Measurements from ENCODE around the gene RAB31.

Gene RAB31

GRCh38 chr18:9810299-9810698 is 102.2 kb downstream of the RAB31 start:
- Histone ChIP-seq H3K4me3 (ENCODE audit: low read depth in 1 of 2, low read length in 2 of 2) (no peak overlapping the region), H3K4me2 (ENCODE audit: insufficient read depth, low read length) (no peak overlapping the region), H3K27me3 (ENCODE audit: insufficient read depth, low read length, poor library complexity) (peaks cover 5% of the 10 kb centered on the region), H2AFZ (ENCODE audit: low read depth, low read length) (no peak overlapping the region), H3K27ac (ENCODE audit: low read length) (no peak overlapping the region), H3K9ac (ENCODE audit: low read depth, low read length) (no peak overlapping the region), H3K79me2 (ENCODE audit: insufficient read depth, low read length) (no peaks in the 10 kb centered on the region), H3K36me3 (ENCODE audit: insufficient read depth, low read length) (no peaks in the 10 kb centered on the region), H3K4me1 (ENCODE audit: insufficient read depth, low read length) (no peaks in the 10 kb centered on the region), H3K9me3 (ENCODE audit: insufficient read depth, low read length, severe bottlenecking) (peaks cover 2% of the 10 kb centered on the region), H4K20me1 (ENCODE audit: insufficient read depth, low read length) (no peaks in the 10 kb centered on the region)
- no peak for ATAC-seq (ENCODE audit: insufficient read depth, low read depth)
- DNase-seq, result no peak
- no peak for TF ChIP-seq EZH2 (IDR thresholded peaks at IDR 0.05; ENCODE audit: borderline replicate concordance, low read depth, low read length, severe bottlenecking)
- no peak for TF ChIP-seq CTCF (IDR thresholded peaks at IDR 0.05; ENCODE audit: borderline replicate concordance, extremely low read depth, low read length, poor library complexity, severe bottlenecking)

- Histone ChIP-seq H3K79me2 (ENCODE audit: insufficient read depth, low read length) (no peaks in the 10 kb centered on the region), H3K9ac (ENCODE audit: low read depth, low read length) (no peak overlapping the region), H3K9me3 (ENCODE audit: insufficient read depth, low read length, severe bottlenecking) (no peaks in the 10 kb centered on the region), H4K20me1 (ENCODE audit: insufficient read depth, low read length) (no peaks in the 10 kb centered on the region), H3K4me3 (ENCODE audit: low read depth in 1 of 2, low read length in 2 of 2) (no peak overlapping the region), H3K4me1 (ENCODE audit: insufficient read depth, low read length) (no peaks in the 10 kb centered on the region), H2AFZ (ENCODE audit: low read depth, low read length) (no peak overlapping the region), H3K27ac (ENCODE audit: low read length) (no peak overlapping the region), H3K4me2 (ENCODE audit: insufficient read depth, low read length) (no peak overlapping the region), H3K36me3 (ENCODE audit: insufficient read depth, low read length) (no peaks in the 10 kb centered on the region), H3K27me3 (ENCODE audit: insufficient read depth, low read length, poor library complexity) (peaks cover 5% of the 10 kb centered on the region)
- no peak for ATAC-seq (ENCODE audit: insufficient read depth, low read depth)
- TF ChIP-seq EZH2 (IDR thresholded peaks at IDR 0.05; ENCODE audit: borderline replicate concordance, low read depth, low read length, severe bottlenecking) (no peak), CTCF (IDR thresholded peaks at IDR 0.05; ENCODE audit: borderline replicate concordance, extremely low read depth, low read length, poor library complexity, severe bottlenecking) (no peak)
- no peak for DNase-seq
These were observed 103.0 kb downstream of the RAB31 start for GRCh38 chr18:9810994-9811705.

- Histone ChIP-seq H3K27ac (ENCODE audit: low read length) (no peak overlapping the region), H3K4me1 (ENCODE audit: insufficient read depth, low read length) (no peaks in the 10 kb centered on the region), H3K9ac (ENCODE audit: low read depth, low read length) (no peak overlapping the region), H3K4me3 (ENCODE audit: low read depth in 1 of 2, low read length in 2 of 2) (no peak overlapping the region), H3K79me2 (ENCODE audit: insufficient read depth, low read length) (no peaks in the 10 kb centered on the region), H3K4me2 (ENCODE audit: insufficient read depth, low read length) (no peak overlapping the region), H3K9me3 (ENCODE audit: insufficient read depth, low read length, severe bottlenecking) (no peaks in the 10 kb centered on the region), H3K27me3 (ENCODE audit: insufficient read depth, low read length, poor library complexity) (peaks cover 8% of the 10 kb centered on the region), H3K36me3 (ENCODE audit: insufficient read depth, low read length) (no peaks in the 10 kb centered on the region), H2AFZ (ENCODE audit: low read depth, low read length) (no peak overlapping the region), H4K20me1 (ENCODE audit: insufficient read depth, low read length) (no peaks in the 10 kb centered on the region)
- TF ChIP-seq EZH2 (IDR thresholded peaks at IDR 0.05; ENCODE audit: borderline replicate concordance, low read depth, low read length, severe bottlenecking) (no peak), CTCF (IDR thresholded peaks at IDR 0.05; ENCODE audit: borderline replicate concordance, extremely low read depth, low read length, poor library complexity, severe bottlenecking) (no peak)
- no peak for ATAC-seq (ENCODE audit: insufficient read depth, low read depth)
- no peak for DNase-seq
These were observed 103.9 kb downstream of the RAB31 start for GRCh38 chr18:9811978-9812377.

Measured in DND-41 (cell line).